Left lung (tissue), 10 donors: ENCODE data around the gene ARHGEF17. TPM values are rescaled to one million over a fixed set of nuclear protein-coding genes. Genes with fewer than 3 reads are reported as not detected.
"Not testable (repeated sequence)": the region's sequence is repeated elsewhere in the genome, so short reads cannot be mapped to it uniquely, and the experiment has no call there.

Source experiments
- ATAC-seq: fragments of 200-7000 bp; cut with Tn5 transposase; one replicate; pipeline ENCODE4 v1.9.1; 2020; ENCODE audit warnings: moderate library complexity
- DNase-seq, 4 donors: peaks; one replicate each; pipeline ENCODE4 v3.0.0-alpha.2; 2013 to 2020
- H3K27ac ChIP-seq, 2 donors: fragments of 200-600 bp; sonication (generic) in 1 of 2; one replicate each; pipeline versions ENCODE4 v1.5.0 to v1.8.0; 2020 to 2021
- H3K27me3 ChIP-seq, 2 donors: fragments of 200-600 bp; sonication (generic) in 1 of 2; one replicate each; pipeline versions ENCODE4 v1.5.0 to v1.8.0; 2020 to 2021
- H3K36me3 ChIP-seq, 2 donors: fragments of 200-600 bp; sonication (generic) in 1 of 2; one replicate each; pipeline versions ENCODE4 v1.5.0 to v1.8.0; 2020 to 2021
- H3K4me1 ChIP-seq, 2 donors: fragments of 200-600 bp; one replicate each; pipeline ENCODE4 v1.8.0; 2021
- H3K4me3 ChIP-seq, 2 donors: fragments of 200-600 bp; sonication (generic) in 1 of 2; one replicate each; pipeline versions ENCODE4 v1.5.0 to v1.8.0; 2020 to 2021; ENCODE audit warnings: mild to moderate bottlenecking in 1 of 2
- H3K9me3 ChIP-seq, 2 donors: fragments of 200-600 bp; sonication (generic) in 1 of 2; one replicate each; pipeline versions ENCODE4 v1.5.0 to v1.8.0; 2020 to 2021
- CTCF ChIP-seq, 2 donors: fragments of 200-600 bp; sonication (generic) in 1 of 2; IDR thresholded peaks; one replicate each; pipeline versions ENCODE4 v1.5.0 to v1.8.0; 2021; ENCODE audit warnings: antibody characterized with exemption in 2 of 2
- intact Hi-C, 2 donors: fragments of 100-400 bp; cut with DNase I; formaldehyde crosslinking; loops; one replicate each; pipeline versions ENCODE4 v1.11.2 to v1.14.2; 2022
- polyA plus RNA-seq, 6 donors: library from polyadenylated mRNA; unstranded; fragments of 120-200 nt; gene quantifications; one replicate each; pipeline ENCODE4 v1.2.1, GENCODE V29; 2013; ENCODE audit not compliant: insufficient read length in 6 of 6
- total RNA-seq, 2 donors: library from RNA; stranded (reverse); fragmentation: NEBNext Ultra II Directional; extraction: Animal tissue kit (Norgen Biotek cat#: 25700); gene quantifications; one replicate each; pipeline ENCODE4 v1.2.1, GENCODE V29; 2021
- donor health status: DM: no; HTN: yes; CAD: no.
- donor health status: DM: no; HTN: no; CAD: no.

The ARHGEF17 gene
- total and polyA plus RNA-seq, 8 donors: 56.3 to 95.8 (median 82.8) TPM

GRCh38 chr11:73273222-73273895 lies 34.7 kb upstream of the ARHGEF17 start:
- Histone ChIP-seq H3K9me3 (no peaks in the 10 kb centered on the region), H3K27ac (no peak overlapping the region), H3K4me3 (peak overlapping the region in 1 of 2 donors; percentile 30), H3K27me3 (no peaks in the 10 kb centered on the region), H3K36me3 (no peaks in the 10 kb centered on the region), H3K4me1 (peaks cover 12 to 60% of the 10 kb centered on the region in 2 donors)
- no peak for DNase-seq
- intact Hi-C loops: no loop called here
- TF ChIP-seq CTCF (IDR thresholded peaks at IDR 0.05): no peak
- ATAC-seq: no peak

GRCh38 chr11:73274191-73274590 lies 33.9 kb upstream of the ARHGEF17 start:
- peaks cover 7 to 52% of the 10 kb centered on the region in 2 donors for H3K4me1 ChIP-seq
- H3K4me3 ChIP-seq, intact Hi-C loops, H3K27me3 ChIP-seq, H3K36me3 ChIP-seq, H3K27ac ChIP-seq, DNase-seq, H3K9me3 ChIP-seq, ATAC-seq: not testable (repeated sequence)

GRCh38 chr11:73274722-73275380 lies 33.2 kb upstream of the ARHGEF17 start:
- intact Hi-C loops: no loop called here

GRCh38 chr11:73275381-73275750 lies 32.7 kb upstream of the ARHGEF17 start:
- intact Hi-C loops: no loop called here
- Histone ChIP-seq H3K4me3 (no peak overlapping the region), H3K27me3 (no peaks in the 10 kb centered on the region), H3K4me1 (peaks cover 0 to 40% of the 10 kb centered on the region in 2 donors), H3K27ac (no peak overlapping the region), H3K36me3 (no peaks in the 10 kb centered on the region), H3K9me3 (no peaks in the 10 kb centered on the region)
- ATAC-seq (no peak), DNase-seq (no peak)
- TF ChIP-seq CTCF (IDR thresholded peaks at IDR 0.05): no peak

More at GRCh38 chr11:73274722-73275380, 33.2 kb upstream of the ARHGEF17 start:
- no peak for DNase-seq
- ATAC-seq: no peak
- no peaks in the 10 kb centered on the region for H3K9me3 ChIP-seq
- peaks cover 4 to 45% of the 10 kb centered on the region in 2 donors for H3K4me1 ChIP-seq
- no peaks in the 10 kb centered on the region for H3K27me3 ChIP-seq
- no peak for TF ChIP-seq CTCF (IDR thresholded peaks at IDR 0.05)
- no peak overlapping the region for H3K4me3 ChIP-seq
- no peaks in the 10 kb centered on the region for H3K36me3 ChIP-seq
- no peak overlapping the region for H3K27ac ChIP-seq

- H3K36me3 ChIP-seq: no peaks in the 10 kb centered on the region
- no peak overlapping the region for H3K27ac ChIP-seq
- no peak for TF ChIP-seq CTCF (IDR thresholded peaks at IDR 0.05)
- H3K9me3 ChIP-seq: no peaks in the 10 kb centered on the region
- DNase-seq (no peak), ATAC-seq (no peak)
- no peaks in the 10 kb centered on the region for H3K27me3 ChIP-seq
- no peak overlapping the region for H3K4me3 ChIP-seq
- peaks cover 0 to 41% of the 10 kb centered on the region in 2 donors for H3K4me1 ChIP-seq
- intact Hi-C loops: no loop called here
Observed at GRCh38 chr11:73277467-73277866, 30.6 kb upstream of the ARHGEF17 start.
